Endothelial cell of umbilical vein (primary cell): Measurements from ENCODE around the gene SPOP. TPM values are rescaled to one million over a fixed set of nuclear protein-coding genes. Genes with fewer than 3 reads are reported as not detected.

Experiments used
- BruUV-seq: library from RNA; stranded (reverse); fragments of 400-500 nt; replicated peaks from 2 replicates; lab custom pipeline; 2021; lab: Mats Ljungman, UMichigan
- CTCF ChIA-PET: fragments of 300-600, 350-600 bp; sonication (Branson Sonifier 250); formaldehyde crosslinking; loops from one replicate; lab custom pipeline; 2021; ENCODE audit warnings: antibody characterized with exemption, inconsistent platforms; lab: Charles Lee
- POLR2A ChIA-PET: fragments of 300-600, 350-600 bp; sonication (Branson Sonifier 250); formaldehyde crosslinking; loops from one replicate; lab custom pipeline; 2021; ENCODE audit warnings: antibody characterized with exemption, inconsistent platforms; lab: Charles Lee
- DNase-seq: peaks from one replicate; pipeline ENCODE4 v3.0.0-alpha.2; 2011; ENCODE audit warnings: low read depth, low spot score
- FAIRE-seq: peaks from 2 replicates; lab custom pipeline; 2011; peaks lifted over from hg19 to GRCh38; lab: Jason Lieb, UNC
- H2AFZ ChIP-seq: 2 replicates; pipeline ENCODE4 v1.6.0; 2012; ENCODE audit warnings: low read depth, low read length, control low read depth, inconsistent platforms
- H3K27ac ChIP-seq: 2 replicates; pipeline ENCODE4 v1.5.1; 2011; ENCODE audit warnings: low read depth, mild to moderate bottlenecking, control low read depth, low read length, moderate library complexity; ENCODE audit not compliant: insufficient read depth
- H3K27me3 ChIP-seq, 2 experiments: 2 replicates each; pipeline versions ENCODE4 v1.6.0 to v1.6.1; 2011; ENCODE audit warnings: low read length in 2 of 2, mixed read lengths in 1 of 2; ENCODE audit not compliant: control insufficient read depth in 2 of 2, insufficient read depth in 2 of 2
- H3K36me3 ChIP-seq, 2 experiments: 2 replicates in 1 of 2; 3 replicates in 1 of 2; pipeline ENCODE4 v1.5.1; 2011; ENCODE audit warnings: low read length in 2 of 2, mild to moderate bottlenecking in 1 of 2, moderate library complexity in 1 of 2; ENCODE audit not compliant: control insufficient read depth in 2 of 2, insufficient read depth in 2 of 2; ENCODE audit errors: extremely low read depth in 1 of 2
- H3K4me1 ChIP-seq: 3 replicates; pipeline ENCODE4 v1.5.1; 2011; ENCODE audit warnings: mild to moderate bottlenecking, low read length; ENCODE audit not compliant: control insufficient read depth, insufficient read depth; ENCODE audit errors: extremely low read depth
- H3K4me2 ChIP-seq: 2 replicates; pipeline ENCODE4 v1.6.1; 2011; ENCODE audit warnings: low read length, control low read depth, mixed read lengths; ENCODE audit not compliant: insufficient read depth
- H3K4me3 ChIP-seq, 3 experiments: fragments of 200-600 bp in 1 of 3; sonication (generic), shearing (Covaris generic) in 1 of 3; replicated peaks in 1 of 3; 2 replicates each; pipeline ENCODE4 v1.5.1; 2011 to 2016; ENCODE audit warnings: control low read depth in 3 of 3, low read length in 3 of 3, mild to moderate bottlenecking in 2 of 3, inconsistent platforms in 1 of 3, low read depth in 1 of 3, moderate library complexity in 1 of 3; ENCODE audit not compliant: insufficient read depth in 1 of 3
- H3K79me2 ChIP-seq: 2 replicates; pipeline ENCODE4 v1.6.0; 2012; ENCODE audit warnings: low read length, inconsistent platforms; ENCODE audit not compliant: control insufficient read depth, insufficient read depth
- H3K9ac ChIP-seq: replicated peaks from 2 replicates; pipeline ENCODE3; 2011; ENCODE audit warnings: low read length, control low read depth; ENCODE audit not compliant: insufficient read depth; ENCODE audit errors: extremely low read depth
- H3K9me1 ChIP-seq: replicated peaks from 3 replicates; pipeline ENCODE4 v1.6.0; 2011; ENCODE audit warnings: mild to moderate bottlenecking, low read length; ENCODE audit not compliant: control insufficient read depth, insufficient read depth; ENCODE audit errors: extremely low read depth
- H3K9me3 ChIP-seq: replicated peaks from 2 replicates; pipeline ENCODE4 v1.5.1; 2012; ENCODE audit warnings: low read length, inconsistent platforms; ENCODE audit not compliant: control insufficient read depth, insufficient read depth
- H4K20me1 ChIP-seq: replicated peaks from 2 replicates; pipeline ENCODE3; 2011; ENCODE audit warnings: mild to moderate bottlenecking, low read length; ENCODE audit not compliant: control insufficient read depth, insufficient read depth; ENCODE audit errors: extremely low read depth
- CTCF ChIP-seq, 2 donors: IDR thresholded peaks; 1 replicate in 1 of 2; 2 replicates in 1 of 2; pipeline ENCODE4 v1.5.1; 2011; ENCODE audit warnings: low read length in 2 of 2, mild to moderate bottlenecking in 2 of 2, moderate library complexity in 2 of 2, control low read depth in 1 of 2, inconsistent platforms in 1 of 2, low read depth in 1 of 2; ENCODE audit not compliant: insufficient read depth in 1 of 2; ENCODE audit errors: extremely low read depth in 1 of 2
- EZH2 ChIP-seq: IDR thresholded peaks from 2 replicates; pipeline ENCODE4 v1.6.1; 2012; ENCODE audit warnings: borderline replicate concordance, low read depth, mild to moderate bottlenecking, moderate library complexity, low read length, inconsistent platforms; ENCODE audit not compliant: severe bottlenecking
- FOS ChIP-seq: IDR thresholded peaks from 2 replicates; pipeline ENCODE4 v1.6.1; 2011; ENCODE audit warnings: mild to moderate bottlenecking, low read length, moderate library complexity, borderline replicate concordance; ENCODE audit not compliant: insufficient read depth
- GATA2 ChIP-seq: IDR thresholded peaks from 2 replicates; pipeline ENCODE4 v1.7.0; 2011; ENCODE audit warnings: low read depth, mild to moderate bottlenecking, moderate library complexity, mixed read lengths, low read length; ENCODE audit not compliant: insufficient read length, insufficient read depth
- JUN ChIP-seq: IDR thresholded peaks from 2 replicates; pipeline ENCODE4 v1.6.1; 2011; ENCODE audit warnings: borderline replicate concordance, low read depth; ENCODE audit not compliant: insufficient read length, insufficient read depth
- MAX ChIP-seq: IDR thresholded peaks from 2 replicates; pipeline ENCODE4 v1.6.1; 2011; ENCODE audit not compliant: insufficient read depth, insufficient read length
- MYC ChIP-seq: IDR thresholded peaks from one replicate; pipeline ENCODE4 v1.6.1; 2011; ENCODE audit warnings: mild to moderate bottlenecking, low read depth, low read length
- POLR2A ChIP-seq: IDR thresholded peaks from 2 replicates; pipeline ENCODE4 v1.6.1; 2012; ENCODE audit warnings: low read depth, mild to moderate bottlenecking, control low read depth, low read length
- POLR2AphosphoS5 ChIP-seq: IDR thresholded peaks from 2 replicates; pipeline ENCODE4 v1.6.1; 2012; ENCODE audit warnings: low read depth, mild to moderate bottlenecking, control low read depth, low read length, moderate library complexity; ENCODE audit not compliant: insufficient read depth
- dilution Hi-C: fragments of 300-500 bp; cut with MboI; formaldehyde crosslinking; loops from one replicate; pipeline ENCODE4 v1.15.0; 2019; ENCODE audit warnings: low sequenced_read_pairs; ENCODE audit not compliant: extremely low pct_ligation_motif_present
- intact Hi-C: fragments of 100-400 bp; cut with micrococcal nuclease; formaldehyde crosslinking; loops from one replicate; pipeline ENCODE4 v1.10.0; 2022
- polyA plus RNA-seq, 4 experiments: library from polyadenylated mRNA; depleted of rRNA in 3 of 4; stranded (reverse) in 3 of 4; unstranded in 1 of 4; fragments of >200 nt; gene quantifications; 2 replicates each; pipeline versions ENCODE4 v1.2.1 to v1.2.3, GENCODE V29; 2011 to 2012; ENCODE audit warnings: missing spikeins in 1 of 4
- total RNA-seq: library from RNA; stranded (reverse); gene quantifications from 2 replicates; pipeline ENCODE4 v1.2.3, GENCODE V29; 2021

Gene SPOP
- total and polyA plus RNA-seq, 2 donors (not counting 3 experiments of a cell fraction or from before 2014, with no cell fraction given): 46.9 to 61.0 TPM

- CTCF ChIA-PET: interaction anchor here (1.2 to 1.3 kb wide), 3 partner anchors 10 to 34 kb away, joined by 3 to 4 read pairs (median 3); no protein-coding TSS in a partner anchor
- H3K9me1 ChIP-seq: no peaks in the 10 kb centered on the region
- POLR2A ChIA-PET: no interaction called here
- H3K79me2 ChIP-seq: no peaks in the 10 kb centered on the region
- intact Hi-C loops (no loop called here), dilution Hi-C loops (no loop called here)
- no peak for FAIRE-seq
- no peaks in the 10 kb centered on the region for H3K9me3 ChIP-seq
- no peaks in the 10 kb centered on the region for H4K20me1 ChIP-seq
- no peak for DNase-seq
- H3K4me3 ChIP-seq: no peak overlapping the region
- H3K36me3 ChIP-seq: peaks cover 7 to 19% of the 10 kb centered on the region in 2 experiments
- no peaks in the 10 kb centered on the region for H3K4me1 ChIP-seq
- no peak overlapping the region for H3K9ac ChIP-seq
- no peaks in the 10 kb centered on the region for H3K27me3 ChIP-seq
- H2AFZ ChIP-seq: no peak overlapping the region
- BruUV-seq: no TSS peak
- H3K4me2 ChIP-seq: no peak overlapping the region
- H3K27ac ChIP-seq: no peak overlapping the region
- TF ChIP-seq POLR2AphosphoS5 (no peak), MYC (no peak), EZH2 (no peak), JUN (no peak), POLR2A (no peak), FOS (no peak), CTCF (IDR thresholded peaks at IDR 0.05; ENCODE audit: extremely low read depth in 1 of 2, insufficient read depth in 1 of 2, low read depth in 1 of 2, low read length in 2 of 2) (no peak), GATA2 (no peak), MAX (no peak)
Observed at GRCh38 chr17:49603720-49604119, 74.2 kb downstream of the SPOP start.
